B cell (primary cell): ENCODE results near the gene TFF3. TPM values are rescaled to one million over a fixed set of nuclear protein-coding genes. Genes with fewer than 3 reads are reported as not detected.

ENCODE experiments used
- ATAC-seq: fragments of 200-7000 bp; cut with Tn5 transposase; one replicate; pipeline ENCODE4 v1.10.0; 2021; ENCODE audit warnings: low read depth, mild to moderate bottlenecking, moderate number of reproducible peaks, moderate library complexity
- CTCF ChIA-PET: fragments of 350-600 bp; sonication (Branson Sonifier 250); formaldehyde crosslinking; loops from one replicate; lab custom pipeline; 2021; ENCODE audit warnings: antibody characterized with exemption, inconsistent platforms; lab: Charles Lee
- POLR2A ChIA-PET: fragments of 350-600 bp; sonication (Branson Sonifier 250); formaldehyde crosslinking; loops from one replicate; lab custom pipeline; 2021; ENCODE audit warnings: antibody characterized with exemption; lab: Charles Lee
- DNase-seq: peaks from one replicate; pipeline ENCODE4 v3.0.0; 2013
- H2AFZ ChIP-seq: 2 replicates; pipeline ENCODE4 v1.6.1; 2012; ENCODE audit warnings: mild to moderate bottlenecking, low read depth, low read length; ENCODE audit not compliant: insufficient read depth, poor library complexity, severe bottlenecking
- H3K27ac ChIP-seq, 2 donors: 1 replicate in 1 of 2; 2 replicates in 1 of 2; pipeline ENCODE4 v1.5.1; 2012 to 2013; ENCODE audit warnings: low read length in 2 of 2, mild to moderate bottlenecking in 2 of 2, moderate library complexity in 1 of 2
- H3K27me3 ChIP-seq, 4 experiments: fragments of 200-600 bp in 1 of 4; sonication (generic) in 1 of 4; replicated peaks in 1 of 4; 1 replicate in 2 of 4; 2 replicates in 2 of 4; pipeline versions ENCODE4 v1.6.1 to v1.7.0; 2013 to 2016; ENCODE audit warnings: low read length in 3 of 4, mild to moderate bottlenecking in 2 of 4, mixed read lengths in 1 of 4, moderate library complexity in 1 of 4; ENCODE audit not compliant: insufficient read depth in 4 of 4, control insufficient read depth in 3 of 4; ENCODE audit errors: control extremely low read depth in 1 of 4
- H3K36me3 ChIP-seq, 2 experiments: replicated peaks in 1 of 2; 1 replicate in 1 of 2; 2 replicates in 1 of 2; pipeline versions ENCODE4 v1.6.1 to v1.7.1; 2013; ENCODE audit warnings: low read length in 1 of 2; ENCODE audit not compliant: insufficient read depth in 2 of 2, control insufficient read depth in 1 of 2; ENCODE audit errors: control extremely low read depth in 1 of 2, extremely low read depth in 1 of 2
- H3K4me1 ChIP-seq, 2 donors: fragments of 200-600 bp in 1 of 2; sonication (generic) in 1 of 2; 1 replicate in 1 of 2; 2 replicates in 1 of 2; pipeline versions ENCODE4 v1.5.1 to v1.6.1; 2013 to 2017; ENCODE audit warnings: low read length in 2 of 2; ENCODE audit not compliant: control insufficient read depth in 2 of 2, insufficient read depth in 2 of 2
- H3K4me2 ChIP-seq: replicated peaks from 2 replicates; pipeline ENCODE3; 2012; ENCODE audit warnings: mild to moderate bottlenecking, low read depth, low read length; ENCODE audit not compliant: poor library complexity, severe bottlenecking
- H3K4me3 ChIP-seq, 5 experiments: fragments of 200-600 bp in 1 of 5; sonication (generic) in 1 of 5; 1 replicate in 3 of 5; 2 replicates in 2 of 5; pipeline versions ENCODE4 v1.5.1 to v1.7.0; 2011 to 2016; ENCODE audit warnings: low read length in 4 of 5, mild to moderate bottlenecking in 4 of 5, low read depth in 2 of 5, control low read depth in 1 of 5, moderate library complexity in 1 of 5; ENCODE audit not compliant: insufficient read depth in 1 of 5; ENCODE audit errors: control extremely low read depth in 1 of 5, extremely low read depth in 1 of 5
- H3K79me2 ChIP-seq: fragments of 200-600 bp; sonication (generic); one replicate; pipeline ENCODE4 v1.6.0; 2016; ENCODE audit warnings: low read length; ENCODE audit not compliant: control insufficient read depth, insufficient read depth
- H3K9ac ChIP-seq: fragments of 200-600 bp; sonication (generic); 2 replicates; pipeline ENCODE4 v1.6.1; 2017; ENCODE audit warnings: mild to moderate bottlenecking, low read length, moderate library complexity
- H3K9me3 ChIP-seq, 3 donors: one replicate each; pipeline versions ENCODE4 v1.6.1 to v1.7.1; 2013; ENCODE audit warnings: low read length in 2 of 3; ENCODE audit not compliant: control insufficient read depth in 2 of 3, insufficient read depth in 1 of 3; ENCODE audit errors: control extremely low read depth in 1 of 3
- H4K20me1 ChIP-seq: 2 replicates; pipeline ENCODE4 v1.6.0; 2012; ENCODE audit warnings: mild to moderate bottlenecking, low read length; ENCODE audit not compliant: insufficient read depth, control insufficient read depth, poor library complexity, severe bottlenecking
- H3K27ac Mint-ChIP-seq: one replicate; pipeline ENCODE4 v1.8.0; 2021; ENCODE audit warnings: mixed read lengths
- H3K27me3 Mint-ChIP-seq: one replicate; pipeline ENCODE4 v1.8.0; 2021; ENCODE audit warnings: mixed read lengths
- H3K4me1 Mint-ChIP-seq: one replicate; pipeline ENCODE4 v1.8.0; 2021; ENCODE audit warnings: mixed read lengths
- H3K4me3 Mint-ChIP-seq: one replicate; pipeline ENCODE4 v1.8.0; 2021; ENCODE audit warnings: mixed read lengths
- H3K9me3 Mint-ChIP-seq: one replicate; pipeline ENCODE4 v1.8.0; 2022; ENCODE audit warnings: mixed read lengths; ENCODE audit not compliant: insufficient read depth
- EZH2 ChIP-seq: IDR thresholded peaks from 2 replicates; pipeline ENCODE4 v1.6.1; 2012; ENCODE audit warnings: borderline replicate concordance, low read depth, mild to moderate bottlenecking, moderate library complexity, low read length; ENCODE audit not compliant: insufficient read depth, poor library complexity, severe bottlenecking
- WGBS: methylation state at CpG from one replicate; pipeline ENCODE4 v1.1.5; 2013; ENCODE audit warnings: missing lambda C conversion rate; ENCODE audit not compliant: insufficient coverage; 5-methylcytosine and 5-hydroxymethylcytosine counted together
- intact Hi-C: fragments of 100-400 bp; cut with micrococcal nuclease; formaldehyde crosslinking; loops from one replicate; pipeline ENCODE4 v1.10.0; 2022
- polyA plus RNA-seq: library from polyadenylated mRNA; depleted of rRNA; stranded (reverse); fragments of >200 nt; gene quantifications from 2 replicates; pipeline ENCODE4 v1.2.3, GENCODE V29; 2012
- total RNA-seq, 2 donors: library from RNA; stranded (reverse); fragments of 120-200 nt in 1 of 2; gene quantifications; 1 replicate in 1 of 2; 2 replicates in 1 of 2; pipeline versions ENCODE4 v1.2.3 to v1.2.4, GENCODE V29; 2013 to 2022
- TF ChIP-seq, protein P1 (sequence below): fragments of 200-600 bp; IDR thresholded peaks from one replicate; pipeline ENCODE4 v1.8.0; 2022; ENCODE audit warnings: antibody characterized with exemption, mild to moderate bottlenecking

The TFF3 gene
- total and polyA plus RNA-seq, 2 donors (not counting 1 experiment from before 2014, with no cell fraction given): not detected

DNA sequence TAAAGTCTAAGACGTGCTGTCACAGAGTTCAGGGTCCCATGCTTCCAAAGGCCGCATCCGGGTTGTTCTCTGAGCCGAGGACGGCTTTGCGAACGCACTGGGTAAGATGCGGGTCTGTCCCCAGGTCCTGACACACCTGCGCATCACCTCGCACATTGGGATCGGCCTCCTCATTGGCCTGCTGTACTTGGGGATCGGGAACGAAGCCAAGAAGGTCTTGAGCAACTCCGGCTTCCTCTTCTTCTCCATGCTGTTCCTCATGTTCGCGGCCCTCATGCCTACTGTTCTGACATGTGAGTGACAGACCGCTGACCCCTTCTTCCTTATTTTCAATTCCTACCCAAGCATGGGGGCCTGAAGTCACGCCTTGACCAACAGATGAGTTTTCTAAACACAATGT is 25.3 kb downstream of the TFF3 start:
- H3K4me3 ChIP-seq: no peak overlapping the region
- TF ChIP-seq EZH2: no peak
- TF ChIP-seq, protein P1, sequence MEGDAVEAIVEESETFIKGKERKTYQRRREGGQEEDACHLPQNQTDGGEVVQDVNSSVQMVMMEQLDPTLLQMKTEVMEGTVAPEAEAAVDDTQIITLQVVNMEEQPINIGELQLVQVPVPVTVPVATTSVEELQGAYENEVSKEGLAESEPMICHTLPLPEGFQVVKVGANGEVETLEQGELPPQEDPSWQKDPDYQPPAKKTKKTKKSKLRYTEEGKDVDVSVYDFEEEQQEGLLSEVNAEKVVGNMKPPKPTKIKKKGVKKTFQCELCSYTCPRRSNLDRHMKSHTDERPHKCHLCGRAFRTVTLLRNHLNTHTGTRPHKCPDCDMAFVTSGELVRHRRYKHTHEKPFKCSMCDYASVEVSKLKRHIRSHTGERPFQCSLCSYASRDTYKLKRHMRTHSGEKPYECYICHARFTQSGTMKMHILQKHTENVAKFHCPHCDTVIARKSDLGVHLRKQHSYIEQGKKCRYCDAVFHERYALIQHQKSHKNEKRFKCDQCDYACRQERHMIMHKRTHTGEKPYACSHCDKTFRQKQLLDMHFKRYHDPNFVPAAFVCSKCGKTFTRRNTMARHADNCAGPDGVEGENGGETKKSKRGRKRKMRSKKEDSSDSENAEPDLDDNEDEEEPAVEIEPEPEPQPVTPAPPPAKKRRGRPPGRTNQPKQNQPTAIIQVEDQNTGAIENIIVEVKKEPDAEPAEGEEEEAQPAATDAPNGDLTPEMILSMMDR: no peak
- intact Hi-C loops: no loop called here
- Mint-ChIP-seq H3K4me1 (peaks cover 18% of the 10 kb centered on the region), H3K9me3 (no peaks in the 10 kb centered on the region), H3K27ac (no peak overlapping the region), H3K27me3 (no peaks in the 10 kb centered on the region), H3K4me3 (no peak overlapping the region)
- H3K4me1 ChIP-seq: peaks cover 15 to 21% of the 10 kb centered on the region in 2 donors
- no peak for ATAC-seq
- H3K27me3 ChIP-seq: no peaks in the 10 kb centered on the region
- ChIA-PET CTCF (interaction anchor here (2.3 kb wide), 1 partner anchor 145 kb away, joined by 7 read pairs; no protein-coding TSS in a partner anchor), POLR2A (no interaction called here)
- 89% methylated on average over 16 of the region's 18 CpGs for WGBS
- peaks cover 0 to 72% of the 10 kb centered on the region in 2 experiments for H3K36me3 ChIP-seq
- no peak overlapping the region for H3K27ac ChIP-seq
- peaks cover 9% of the 10 kb centered on the region for H4K20me1 ChIP-seq
- H3K9ac ChIP-seq: no peak overlapping the region
- H3K4me2 ChIP-seq: no peak overlapping the region
- no peaks in the 10 kb centered on the region for H3K79me2 ChIP-seq
- no peak overlapping the region for H2AFZ ChIP-seq
- H3K9me3 ChIP-seq: no peaks in the 10 kb centered on the region
- DNase-seq: no peak

DNA sequence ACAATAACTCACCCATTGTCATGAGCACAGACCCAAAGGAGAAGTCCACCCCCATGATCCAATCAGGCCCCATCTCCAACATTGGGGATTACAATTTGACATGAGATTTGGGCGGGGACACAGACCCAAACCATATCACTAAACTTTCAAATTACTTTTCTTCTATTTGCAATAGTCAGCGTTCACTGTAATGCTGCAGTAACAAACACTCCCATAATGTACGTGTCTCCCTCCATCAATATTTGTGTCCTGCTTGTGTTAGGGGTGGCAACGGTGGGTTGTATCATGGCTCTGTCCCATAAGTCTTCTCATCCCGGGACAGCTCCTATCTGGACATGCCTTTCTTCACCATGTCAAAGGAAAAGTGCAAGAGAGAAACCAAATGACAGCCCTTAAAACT is 26.2 kb downstream of the TFF3 start:
- H3K27ac ChIP-seq: no peak overlapping the region
- H3K4me3 Mint-ChIP-seq: no peak overlapping the region
- DNase-seq (no peak), ATAC-seq (no peak)
- no peak overlapping the region for H3K4me2 ChIP-seq
- 89% methylated on average over 3 of the region's 5 CpGs for WGBS
- no peak overlapping the region for H3K4me3 ChIP-seq
- peaks cover 15 to 22% of the 10 kb centered on the region in 2 donors for H3K4me1 ChIP-seq
- no peaks in the 10 kb centered on the region for H3K9me3 ChIP-seq
- peaks cover 10% of the 10 kb centered on the region for H4K20me1 ChIP-seq
- H3K27ac Mint-ChIP-seq: no peak overlapping the region
- H3K9me3 Mint-ChIP-seq: no peaks in the 10 kb centered on the region
- intact Hi-C loops: no loop called here
- H3K36me3 ChIP-seq: peaks cover 0 to 74% of the 10 kb centered on the region in 2 experiments
- TF ChIP-seq, protein P1: no peak
- no peak for TF ChIP-seq EZH2
- no peak overlapping the region for H3K9ac ChIP-seq
- no peaks in the 10 kb centered on the region for H3K27me3 ChIP-seq
- H2AFZ ChIP-seq: no peak overlapping the region
- ChIA-PET CTCF (no interaction called here), POLR2A (no interaction called here)
- H3K4me1 Mint-ChIP-seq: peaks cover 18% of the 10 kb centered on the region
- no peaks in the 10 kb centered on the region for H3K79me2 ChIP-seq
- H3K27me3 Mint-ChIP-seq: no peaks in the 10 kb centered on the region
